K562 (cell line): ENCODE measurements around the gene SLC6A7. TPM values are rescaled to one million over a fixed set of nuclear protein-coding genes. Genes with fewer than 3 reads are reported as not detected.

Experiments
- ATAC-seq: fragments of 200-7000 bp; cut with Tn5 transposase; 3 replicates; pipeline ENCODE4 v1.9.1; 2020; ENCODE audit warnings: moderate library complexity
- BruUV-seq: library from RNA; stranded (reverse); fragments of 400-500 nt; replicated peaks from 2 replicates; lab custom pipeline; 2021; lab: Mats Ljungman, UMichigan
- CTCF ChIA-PET: fragments of 300-600 bp; formaldehyde crosslinking; extraction: SDS; loops from one replicate; lab custom pipeline; 2021; ENCODE audit warnings: low intra/inter-chr PET ratio; lab: Yijun Ruan, JAX
- POLR2A ChIA-PET: fragments of 300-600, 350-650 bp; sonication (Branson Sonifier 250); formaldehyde crosslinking; extraction: SDS; loops from one replicate; lab custom pipeline; 2021; ENCODE audit warnings: antibody characterized with exemption, inconsistent platforms; lab: Yijun Ruan, JAX
- DNase-seq, 4 experiments: peaks; one replicate each; pipeline versions ENCODE4 v3.0.0 to v3.0.0-alpha.2; 2011 to 2018; ENCODE audit warnings: low spot score in 3 of 4, mixed read lengths in 3 of 4; ENCODE audit errors: extremely low read depth in 1 of 4
- FAIRE-seq: peaks from 2 replicates; lab custom pipeline; 2011; peaks lifted over from hg19 to GRCh38; lab: Jason Lieb, UNC
- H2AFZ ChIP-seq: 2 replicates; pipeline ENCODE4 v1.6.0; 2011; ENCODE audit warnings: low read depth, low read length, control low read depth, inconsistent platforms
- H3K27ac ChIP-seq: fragments of 200-600 bp; 3 replicates; pipeline ENCODE4 v1.8.0; 2011; ENCODE audit warnings: low read depth, mild to moderate bottlenecking, control low read depth, inconsistent platforms, low read length, moderate library complexity, mixed read lengths; ENCODE audit errors: extremely low read depth
- H3K27me3 ChIP-seq, 2 experiments: fragments of 300-600 bp in 1 of 2; 2 replicates in 1 of 2; 3 replicates in 1 of 2; pipeline versions ENCODE4 v1.6.0 to v1.8.0; 2011; ENCODE audit warnings: inconsistent platforms in 2 of 2, low read length in 2 of 2, mild to moderate bottlenecking in 1 of 2, mixed read lengths in 1 of 2, moderate library complexity in 1 of 2; ENCODE audit not compliant: control insufficient read depth in 2 of 2, insufficient read depth in 2 of 2
- H3K36me3 ChIP-seq: fragments of 300-600 bp; 3 replicates; pipeline ENCODE4 v1.8.0; 2011; ENCODE audit warnings: mild to moderate bottlenecking, low read length, inconsistent platforms; ENCODE audit not compliant: control insufficient read depth, insufficient read depth
- H3K4me1 ChIP-seq, 2 experiments: fragments of 200-600 bp in 1 of 2; replicated peaks in 1 of 2; 2 replicates in 1 of 2; 3 replicates in 1 of 2; pipeline versions ENCODE4 v1.5.1 to v1.8.0; 2011; ENCODE audit warnings: inconsistent platforms in 2 of 2, low read length in 2 of 2, mild to moderate bottlenecking in 1 of 2, mixed read lengths in 1 of 2, moderate library complexity in 1 of 2; ENCODE audit not compliant: control insufficient read depth in 2 of 2, insufficient read depth in 2 of 2
- H3K4me2 ChIP-seq: 2 replicates; pipeline ENCODE4 v1.6.1; 2011; ENCODE audit warnings: low read length, control low read depth, inconsistent platforms, mixed read lengths; ENCODE audit not compliant: insufficient read depth
- H3K4me3 ChIP-seq: fragments of 200-600 bp; sonication (generic), shearing (Covaris generic); 2 replicates; pipeline ENCODE4 v1.5.1; 2016; ENCODE audit warnings: control low read depth, inconsistent platforms
- H3K79me2 ChIP-seq: fragments of 200-600 bp; 3 replicates; pipeline ENCODE4 v1.8.0; 2011; ENCODE audit warnings: low read length, inconsistent platforms; ENCODE audit not compliant: control insufficient read depth, insufficient read depth
- H3K9ac ChIP-seq, 2 experiments: 2 replicates each; pipeline versions ENCODE4 v1.6.0 to v1.6.1; 2011; ENCODE audit warnings: low read depth in 2 of 2, low read length in 2 of 2, control low read depth in 1 of 2, inconsistent platforms in 1 of 2, mild to moderate bottlenecking in 1 of 2, mixed read lengths in 1 of 2; ENCODE audit not compliant: insufficient read depth in 1 of 2
- H3K9me1 ChIP-seq: one replicate; pipeline ENCODE4 v1.6.0; 2011; ENCODE audit warnings: inconsistent platforms, mild to moderate bottlenecking, low read length, moderate library complexity; ENCODE audit not compliant: control insufficient read depth, insufficient read depth
- H3K9me3 ChIP-seq: replicated peaks from 2 replicates; pipeline ENCODE4 v1.5.1; 2011; ENCODE audit warnings: low read depth, low read length, inconsistent platforms; ENCODE audit not compliant: control insufficient read depth, insufficient read depth
- H4K20me1 ChIP-seq: replicated peaks from 2 replicates; pipeline ENCODE4 v1.6.1; 2011; ENCODE audit warnings: low read length, inconsistent platforms, mixed read lengths; ENCODE audit not compliant: control insufficient read depth, insufficient read depth
- BCOR ChIP-seq: fragments of 450-650 bp; IDR thresholded peaks from 2 replicates; pipeline ENCODE4 v1.6.1; 2016
- BDP1 ChIP-seq: IDR thresholded peaks from 3 replicates; pipeline ENCODE4 v1.6.1; 2011; ENCODE audit not compliant: insufficient read length, insufficient read depth
- CHD4 ChIP-seq: fragments of 200-600 bp; sonication (generic); IDR thresholded peaks from 3 replicates; pipeline ENCODE4 v1.6.1; 2012; ENCODE audit warnings: low read depth, mild to moderate bottlenecking, mixed read lengths, low read length, inconsistent platforms; ENCODE audit not compliant: insufficient read depth, insufficient replicate concordance, poor library complexity, severe bottlenecking
- PCBP1 ChIP-seq: fragments of 200-400 bp; formaldehyde crosslinking; IDR thresholded peaks from 2 replicates; pipeline ENCODE4 v1.6.1; 2018; ENCODE audit warnings: mild to moderate bottlenecking, low read depth, low read length; ENCODE audit not compliant: poor library complexity, severe bottlenecking
- RBM25 ChIP-seq: fragments of 200-400 bp; formaldehyde crosslinking; IDR thresholded peaks from 2 replicates; pipeline ENCODE4 v1.6.1; 2018; ENCODE audit warnings: low read length, low read depth, moderate library complexity; ENCODE audit not compliant: severe bottlenecking
- ZNF347 ChIP-seq: fragments of 450-650 bp; formaldehyde crosslinking; IDR thresholded peaks from 2 replicates; pipeline ENCODE4 v1.4.0; 2020; ENCODE audit warnings: low read depth, mild to moderate bottlenecking, moderate library complexity
- WGBS: fragments of 100-300 bp; shearing (Covaris generic); methylation state at CpG from one replicate; pipeline ENCODE4 v1.1.6; 2016; ENCODE audit warnings: low coverage, mixed read lengths; ENCODE audit not compliant: insufficient coverage; ENCODE audit errors: missing lambda C conversion rate; 5-methylcytosine and 5-hydroxymethylcytosine counted together
- in situ Hi-C: fragments of 300-500 bp; cut with MboI; formaldehyde crosslinking; loops from 4 replicates; pipeline ENCODE4 v1.15.0; 2018; ENCODE audit warnings: inconsistent platforms, mixed read lengths
- intact Hi-C: fragments of 100-400 bp; cut with micrococcal nuclease; formaldehyde crosslinking; loops from 2 replicates; pipeline ENCODE4 v1.14.2; 2022
- polyA plus RNA-seq, 8 experiments: library from polyadenylated mRNA; depleted of rRNA in 4 of 8; stranded (reverse) in 5 of 8; unstranded in 3 of 8; fragments of >200 nt; fragmentation: Nextera tagmentation in 2 of 8; fragmentation: Illumina TruSeq in 1 of 8; extraction: Ambion mirVana in 2 of 8; extraction: Trizol in 1 of 8; gene quantifications; 2 replicates each; pipeline versions ENCODE4 v1.2.1 to v1.2.3, GENCODE V29; 2011 to 2014; ENCODE audit warnings: inconsistent platforms in 1 of 8, missing spikeins in 1 of 8
- total RNA-seq, 7 experiments: library from RNA; depleted of rRNA in 6 of 7; stranded (reverse); fragments of >200 nt in 6 of 7; fragmentation: Illumina TruSeq in 2 of 7; extraction: Trizol in 2 of 7; gene quantifications; 2 replicates each; pipeline versions ENCODE4 v1.2.1 to v1.2.3, GENCODE V29; 2011 to 2021; ENCODE audit warnings: low replicate concordance in 1 of 7

Gene SLC6A7
- total and polyA plus RNA-seq, 9 of the 15 experiments (the other 6 are each of a cell fraction or from before 2014, with no cell fraction given), result not detected

- peaks cover 6 to 18% of the 10 kb centered on the region in 2 experiments; a peak in 2 of 5 replicates for H3K27me3 ChIP-seq
- in situ Hi-C loops (no loop called here), intact Hi-C loops (no loop called here)
- no peak for DNase-seq
- no peak overlapping the region for H2AFZ ChIP-seq
- H3K9me3 ChIP-seq, result no peaks in the 10 kb centered on the region
- WGBS, result 47% methylated on average over 14 of the region's 14 CpGs
- no peaks in the 10 kb centered on the region for H3K79me2 ChIP-seq
- FAIRE-seq, result no peak
- POLR2A ChIA-PET, result no interaction called here
- no peak overlapping the region for H3K27ac ChIP-seq
- no peak overlapping the region for H3K9ac ChIP-seq
- H3K4me3 ChIP-seq, result no peak overlapping the region
- no peaks in the 10 kb centered on the region for H3K36me3 ChIP-seq
- peaks cover 25 to 35% of the 10 kb centered on the region in 2 experiments for H3K4me1 ChIP-seq
- H3K9me1 ChIP-seq, result no peaks in the 10 kb centered on the region
- no peak overlapping the region for H3K4me2 ChIP-seq
- no TSS peak for BruUV-seq
- CTCF ChIA-PET, result no interaction called here
- no peak for ATAC-seq
- no peak for TF ChIP-seq BDP1
- peak; percentile 43 for TF ChIP-seq PCBP1
- H4K20me1 ChIP-seq, result no peaks in the 10 kb centered on the region
Observed at GRCh38 chr5:150146862-150147601, 42.8 kb upstream of the SLC6A7 start.

GRCh38 chr5:150147670-150148069 is 42.2 kb upstream of the SLC6A7 start:
- Histone ChIP-seq H3K4me3 (no peak overlapping the region), H2AFZ (no peak overlapping the region), H3K9me1 (no peaks in the 10 kb centered on the region), H3K27ac (no peak overlapping the region), H3K36me3 (no peaks in the 10 kb centered on the region), H3K79me2 (no peaks in the 10 kb centered on the region), H3K4me1 (peaks cover 22 to 28% of the 10 kb centered on the region in 2 experiments), H3K9me3 (no peaks in the 10 kb centered on the region), H3K4me2 (no peak overlapping the region), H3K27me3 (peaks cover 12 to 24% of the 10 kb centered on the region in 2 experiments; a peak in 4 of 5 replicates), H4K20me1 (peaks cover 4% of the 10 kb centered on the region; the same call in 1 of the 2 replicates), H3K9ac (no peak overlapping the region)
- ATAC-seq, result no peak
- POLR2A ChIA-PET, result no interaction called here
- CTCF ChIA-PET, result no interaction called here
- intact Hi-C loops (no loop called here), in situ Hi-C loops (no loop called here)
- no TSS peak for BruUV-seq
- peak; percentile 25; the same call in 1 of the 2 replicates for TF ChIP-seq BCOR
- peak; percentile 22 for TF ChIP-seq RBM25
- TF ChIP-seq ZNF347 (CRISPR knock-in tag), result no peak
- peak; percentile 47 for TF ChIP-seq CHD4
- no peak for FAIRE-seq
- DNase-seq, result no peak
- WGBS, result 33% methylated on average over 7 of the region's 7 CpGs
